Fibroblast of skin of right quadriceps (primary cell): ENCODE measurements around the gene CCDC6.

Experiments used
- DNase-seq: peaks from one replicate; pipeline ENCODE4 v3.0.0-alpha.2; 2013

CCDC6 gene

GRCh38 chr10:59844436-59844835 lies 61.9 kb downstream of the CCDC6 start:
- DNase-seq: no peak

- DNase-seq: no peak
These were observed 62.6 kb downstream of the CCDC6 start for GRCh38 chr10:59843748-59844147.

- DNase-seq: peak; percentile 63
These were observed 66.8 kb downstream of the CCDC6 start for GRCh38 chr10:59839576-59839975.

GRCh38 chr10:59838085-59838789 lies 68.1 kb downstream of the CCDC6 start:
- DNase-seq: no peak

GRCh38 chr10:59833810-59834209 lies 72.5 kb downstream of the CCDC6 start:
- no peak for DNase-seq

- no peak for DNase-seq
These were observed 73.8 kb downstream of the CCDC6 start for GRCh38 chr10:59832506-59832905.

- no peak for DNase-seq
These were observed 74.5 kb downstream of the CCDC6 start for GRCh38 chr10:59831658-59832503.

GRCh38 chr10:59830601-59831259 lies 75.6 kb downstream of the CCDC6 start:
- DNase-seq: peak; percentile 31

GRCh38 chr10:59829601-59830000 lies 76.8 kb downstream of the CCDC6 start:
- no peak for DNase-seq

GRCh38 chr10:59829024-59829423 lies 77.3 kb downstream of the CCDC6 start:
- no peak for DNase-seq

GRCh38 chr10:59825932-59826331 lies 80.4 kb downstream of the CCDC6 start:
- DNase-seq: no peak

- no peak for DNase-seq
These were observed 82.6 kb downstream of the CCDC6 start for GRCh38 chr10:59823751-59824150.

GRCh38 chr10:59823111-59823510 lies 83.2 kb downstream of the CCDC6 start:
- no peak for DNase-seq

- DNase-seq: no peak
These were observed 85.9 kb downstream of the CCDC6 start for GRCh38 chr10:59820471-59820870.

GRCh38 chr10:59819683-59820082 lies 86.7 kb downstream of the CCDC6 start:
- no peak for DNase-seq

- DNase-seq: no peak
These were observed 87.1 kb downstream of the CCDC6 start for GRCh38 chr10:59819265-59819664.

GRCh38 chr10:59817773-59818172 lies 88.6 kb downstream of the CCDC6 start:
- no peak for DNase-seq

- DNase-seq: no peak
These were observed 91.5 kb downstream of the CCDC6 start for GRCh38 chr10:59814878-59815277.

- DNase-seq: no peak
These were observed 93.7 kb downstream of the CCDC6 start for GRCh38 chr10:59812519-59813122.

GRCh38 chr10:59809644-59809974 lies 96.7 kb downstream of the CCDC6 start:
- DNase-seq: no peak

- peak; percentile 50 for DNase-seq
These were observed 97.3 kb downstream of the CCDC6 start for GRCh38 chr10:59808896-59809643.
